Stimulated activated CD8-positive, alpha-beta memory T cell treated with anti-CD3 and anti-CD28 coated beads, Interleukin-4, amount 100 ng/mL, for 1 hour (primary cell): ENCODE measurements around the gene VOPP1.

Source experiments
- DNase-seq, 2 donors: peaks; one replicate each; pipeline ENCODE4 v3.0.0-alpha.2; 2020; ENCODE audit warnings: low read depth in 2 of 2, low spot score in 1 of 2

VOPP1 gene

DNA sequence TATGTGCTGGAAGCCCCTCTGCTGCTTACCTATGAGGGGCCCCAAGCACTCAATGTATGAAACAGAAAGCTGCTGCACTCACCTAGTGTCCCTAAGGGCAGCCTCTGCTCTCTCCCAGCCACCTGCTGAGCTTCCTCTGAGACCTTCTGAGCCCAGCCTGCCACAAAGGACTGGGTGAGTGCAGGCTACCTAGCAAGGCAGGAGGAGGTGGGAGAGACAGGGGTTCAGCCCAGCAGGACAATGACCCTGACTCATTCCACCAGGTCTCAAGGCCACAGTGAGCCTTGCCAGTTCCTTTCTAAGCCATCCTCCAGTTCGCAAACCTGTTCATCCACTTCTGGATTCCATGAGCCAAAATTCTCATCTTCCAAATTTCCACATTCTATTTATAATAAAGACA, 16.3 kb downstream of the VOPP1 start:
- no peak for DNase-seq

DNA sequence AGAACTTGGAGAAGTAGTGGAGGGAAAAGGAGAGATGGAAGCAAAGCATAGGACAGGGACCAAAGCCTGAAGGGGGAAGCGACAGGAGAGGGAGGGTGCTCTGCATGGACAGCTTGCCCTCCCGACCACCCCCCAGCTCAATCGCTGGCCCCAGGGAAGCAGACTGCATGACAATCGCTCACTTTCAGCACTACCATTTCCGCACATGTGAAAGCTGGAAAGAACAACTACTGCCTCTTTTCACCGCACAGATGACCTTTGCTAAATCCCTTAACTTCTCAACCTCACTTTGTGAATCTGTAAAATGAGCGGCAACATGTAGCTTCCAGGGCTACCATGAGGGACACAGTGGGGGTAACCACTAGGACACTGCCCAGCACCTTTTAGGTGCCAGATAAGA, 17.1 kb downstream of the VOPP1 start:
- DNase-seq: no peak

DNA sequence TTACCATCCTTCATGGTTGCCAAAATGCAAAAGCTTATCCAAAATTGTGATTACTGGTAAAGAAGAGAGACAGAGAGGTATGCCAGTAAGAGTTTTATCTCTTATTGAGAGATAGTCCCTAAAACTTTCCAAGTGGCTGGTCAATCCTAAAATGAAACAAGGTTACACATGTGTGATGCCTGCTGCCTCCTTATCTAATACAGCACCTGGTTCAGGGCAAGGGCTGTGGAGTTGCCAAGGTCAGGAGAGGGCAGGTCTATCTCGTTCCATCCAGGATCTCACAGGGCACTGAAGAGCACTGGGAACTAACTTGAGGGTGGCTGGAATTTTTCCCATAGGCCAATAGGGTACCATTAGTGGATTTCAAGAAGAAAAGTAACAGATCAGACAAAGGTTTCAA, 18.3 kb downstream of the VOPP1 start:
- no peak for DNase-seq

DNA sequence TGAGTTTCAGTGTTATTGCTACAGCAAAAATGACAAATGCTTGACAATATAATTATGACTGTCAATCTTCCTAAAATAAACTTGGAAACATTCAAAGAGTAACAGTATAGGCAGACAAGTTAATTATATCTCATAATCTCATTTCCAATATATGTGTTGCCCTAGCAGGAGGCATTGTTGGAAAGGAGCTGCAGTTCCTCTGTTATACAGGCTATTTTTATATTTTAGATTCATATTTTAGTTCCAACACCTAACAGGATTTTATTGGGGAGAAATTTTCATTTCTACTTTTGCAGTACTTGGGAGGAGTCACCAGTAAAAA, 19.3 kb downstream of the VOPP1 start:
- no peak for DNase-seq

DNA sequence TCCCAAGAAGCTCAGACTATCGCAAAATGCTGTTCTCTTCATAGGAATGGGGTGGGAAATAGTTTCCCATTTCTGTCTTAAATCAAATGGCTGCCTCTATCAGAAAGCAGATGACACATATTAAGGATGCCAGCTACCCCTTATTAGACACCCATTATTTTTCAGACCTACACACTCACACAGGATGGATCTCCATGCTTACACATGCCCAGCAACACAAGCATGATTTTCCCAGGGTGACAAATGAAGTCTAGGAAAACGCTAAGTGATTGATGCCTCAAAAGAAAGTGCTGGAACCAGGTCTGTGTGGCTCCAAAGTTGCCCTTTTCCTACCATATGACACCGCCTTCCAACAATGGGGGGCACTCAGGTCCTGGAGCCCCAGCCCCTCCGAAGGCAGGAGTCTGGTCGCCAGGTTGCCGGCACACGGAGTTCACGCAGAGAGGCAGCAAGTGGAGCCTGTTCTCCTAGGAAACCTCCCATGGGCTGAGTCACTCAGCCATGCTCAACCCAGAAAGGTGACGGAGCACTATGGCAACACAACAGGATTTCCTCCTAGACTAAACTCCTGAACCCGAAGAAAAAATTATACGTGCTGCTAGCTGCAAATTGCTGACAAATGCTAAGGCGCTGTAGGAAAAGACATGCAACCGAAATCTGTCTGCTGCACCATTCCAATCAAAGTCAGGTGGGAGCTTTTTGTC, 19.8 kb downstream of the VOPP1 start:
- DNase-seq: no peak

DNA sequence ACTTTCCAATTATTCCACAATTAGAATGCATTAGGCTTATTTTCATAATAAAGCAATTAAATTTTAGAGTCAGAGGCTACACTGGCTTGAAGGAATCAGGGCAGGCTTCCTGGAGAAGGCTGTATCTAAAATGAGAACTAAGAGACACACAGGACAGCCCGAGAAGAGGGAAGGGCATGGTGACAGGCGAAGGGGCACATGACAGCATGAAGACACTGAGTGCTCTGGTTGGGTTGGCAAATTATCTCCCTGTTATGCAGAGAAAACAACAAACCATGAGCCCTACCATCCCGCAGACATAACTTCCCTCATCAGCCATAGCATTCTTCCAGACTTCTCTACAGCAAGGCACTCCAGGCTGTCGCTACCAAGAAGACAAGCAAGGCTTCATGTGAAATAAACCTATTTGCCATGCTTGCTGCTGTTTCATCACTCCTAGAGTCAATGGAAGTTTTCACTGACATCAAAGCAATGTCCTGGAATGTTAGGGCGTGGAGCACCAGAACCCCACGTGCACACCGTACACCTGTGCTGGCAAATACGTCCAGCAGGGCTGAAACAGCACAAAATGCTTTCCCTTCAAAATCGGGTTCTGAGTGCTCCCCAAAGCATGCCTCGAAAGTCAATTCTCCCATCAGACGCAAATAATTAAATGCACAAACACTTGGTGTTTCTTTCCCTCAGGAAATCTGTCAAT, 21.3 kb downstream of the VOPP1 start:
- DNase-seq: no peak

DNA sequence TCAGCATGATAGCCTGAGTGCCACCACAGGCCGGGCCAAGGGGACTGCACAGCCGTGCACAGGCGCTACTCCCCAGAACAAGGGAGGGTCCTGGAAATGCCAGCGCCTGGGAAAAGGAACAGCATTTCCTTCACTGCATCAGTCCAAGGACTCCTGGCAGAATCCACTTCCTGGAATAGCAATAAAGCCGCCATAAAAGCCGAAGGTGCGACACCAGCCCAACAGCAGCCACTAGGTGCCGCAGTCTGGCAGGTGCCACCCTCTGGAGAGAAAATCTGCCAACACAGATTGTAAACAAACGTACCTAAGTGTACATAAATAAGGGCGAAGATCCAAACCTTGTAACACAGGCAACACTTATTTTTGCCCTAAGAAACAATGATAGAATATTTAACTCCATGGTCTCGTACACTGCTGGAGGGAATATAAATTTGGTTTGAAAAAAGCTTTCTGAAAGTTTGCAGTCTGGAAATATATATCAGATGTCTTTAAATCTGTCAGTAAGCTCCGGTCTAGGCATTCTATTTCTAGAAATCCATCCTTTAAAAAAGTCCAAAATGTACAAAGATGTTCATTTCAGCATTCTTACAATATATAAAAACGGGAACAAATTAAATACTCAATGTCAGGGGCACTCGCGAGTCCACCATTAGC, 22.2 kb downstream of the VOPP1 start:
- no peak for DNase-seq

DNA sequence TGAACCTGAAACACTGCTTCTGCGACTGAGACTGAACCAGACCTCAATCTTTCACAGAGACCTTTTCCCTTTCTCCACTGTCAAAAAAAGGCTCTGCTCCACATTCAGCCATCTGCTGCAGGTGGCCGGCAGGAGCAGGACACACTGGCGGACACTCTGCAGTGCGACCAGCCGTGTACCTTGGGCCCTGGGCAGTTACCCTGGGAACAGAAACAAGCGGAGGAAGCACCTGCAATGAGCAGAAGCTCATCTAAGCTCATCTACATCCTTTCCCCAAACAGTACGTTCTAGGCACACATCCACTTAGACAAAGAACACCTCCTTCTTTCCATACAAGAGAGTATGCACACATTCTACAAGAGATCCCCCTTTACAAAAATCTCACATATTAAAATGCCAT, 22.8 kb downstream of the VOPP1 start:
- DNase-seq: no peak

DNA sequence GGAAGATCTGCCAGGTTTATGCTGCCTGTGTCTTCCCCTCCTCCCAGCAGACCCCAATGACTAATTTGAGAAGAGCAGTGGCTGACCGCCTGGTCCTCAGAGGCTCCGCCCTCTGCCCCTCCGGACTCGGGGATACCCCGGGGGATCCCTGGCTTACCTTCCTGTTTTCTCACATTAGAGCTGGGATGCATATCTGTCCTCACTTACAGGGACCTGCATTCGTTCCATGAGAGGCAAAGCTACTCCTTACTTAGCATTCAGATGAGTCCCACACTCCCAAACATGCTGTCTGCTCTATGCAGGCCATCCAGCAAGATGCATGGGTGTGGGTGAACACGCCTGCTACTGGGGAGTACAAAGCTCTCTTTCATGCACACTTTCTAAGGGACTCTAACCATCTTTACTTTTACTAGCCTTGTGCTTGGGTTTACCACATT, 24.0 kb downstream of the VOPP1 start:
- DNase-seq: no peak

DNA sequence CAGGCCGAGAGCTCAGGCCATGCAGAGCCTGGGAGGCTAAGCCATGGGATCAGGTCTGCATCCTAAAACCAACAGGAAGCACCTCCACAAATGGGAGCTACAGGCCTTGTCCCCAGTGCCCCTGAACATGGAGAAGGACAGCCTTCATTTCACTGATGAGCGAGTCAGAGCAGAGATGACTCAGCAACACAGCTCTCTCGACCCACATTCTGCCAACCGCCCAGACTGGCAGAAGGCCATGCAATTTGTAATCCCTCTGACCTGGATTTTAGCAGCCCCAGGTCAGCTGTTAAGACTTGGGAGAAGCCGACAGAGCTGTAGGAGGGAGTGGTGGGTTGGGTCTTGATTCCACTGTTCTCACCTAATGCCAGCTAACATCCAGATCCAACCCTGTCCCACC, 25.5 kb downstream of the VOPP1 start:
- DNase-seq: no peak

DNA sequence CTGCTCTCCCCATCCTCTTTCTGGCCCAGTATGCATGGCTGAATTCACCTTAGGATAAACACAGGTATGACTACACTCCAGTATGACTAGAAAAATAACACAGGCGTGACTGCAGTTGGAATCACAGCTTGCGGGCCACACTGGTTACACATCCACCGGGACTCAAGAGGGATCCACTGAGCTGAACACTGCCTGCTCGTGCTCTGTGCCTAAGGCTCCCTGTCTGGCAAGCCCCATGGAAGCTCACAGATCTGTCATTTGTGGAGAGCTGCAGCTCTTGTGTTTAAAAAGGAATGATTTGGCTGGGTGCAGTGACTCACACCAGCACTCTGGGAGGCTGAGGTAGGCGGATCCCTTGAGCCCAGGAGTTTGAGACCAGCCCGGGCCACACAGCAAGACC, 26.8 kb downstream of the VOPP1 start:
- no peak for DNase-seq

DNA sequence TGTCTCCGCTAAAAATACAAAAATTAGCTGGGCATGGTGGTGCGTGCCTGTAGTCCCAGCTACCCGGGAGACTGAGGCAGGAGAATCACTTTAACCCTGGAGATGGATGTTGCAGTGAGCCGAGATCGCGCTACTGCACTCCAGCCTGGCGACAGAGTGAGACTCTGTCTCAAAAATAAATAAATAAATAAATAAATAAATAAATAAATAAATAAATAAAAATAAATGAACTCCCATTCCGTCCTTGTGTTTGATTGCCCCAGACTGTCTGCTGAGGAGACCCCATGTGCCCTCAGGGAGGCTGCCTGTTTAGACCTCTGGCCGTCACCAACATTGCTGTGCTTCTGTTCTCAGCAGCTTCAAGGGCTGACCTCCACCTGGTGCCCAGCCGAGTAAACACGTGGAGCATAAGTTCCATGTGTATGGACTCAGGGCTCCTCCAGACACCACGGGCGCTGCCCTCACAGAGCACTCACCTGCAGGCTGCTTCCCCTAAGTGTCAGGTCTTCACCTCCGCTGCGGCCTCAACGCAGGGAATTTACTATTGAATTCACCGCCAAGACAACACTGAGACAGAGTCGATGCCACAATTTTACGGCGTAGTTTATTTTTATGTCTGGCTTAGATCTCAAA, 32.0 kb downstream of the VOPP1 start:
- DNase-seq: no peak

DNA sequence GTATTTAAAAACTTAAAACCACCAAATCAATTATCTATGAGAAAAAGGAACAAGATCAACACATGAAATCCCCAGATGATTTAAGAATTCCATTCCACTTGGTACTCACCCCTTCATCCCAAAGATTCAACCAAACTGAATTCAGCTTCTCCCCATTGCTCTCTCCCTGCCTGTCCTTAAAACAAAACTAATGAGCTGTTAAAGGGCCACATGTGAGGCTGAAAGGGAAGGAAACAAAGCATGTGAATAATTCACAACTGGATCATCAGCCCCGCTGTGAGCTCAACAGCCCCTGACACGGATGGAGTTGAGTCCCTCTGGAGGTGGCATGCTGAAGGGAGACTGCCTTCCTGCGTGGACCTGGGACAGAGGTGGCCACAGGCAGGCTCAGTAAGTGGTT, 32.9 kb downstream of the VOPP1 start:
- DNase-seq: no peak

DNA sequence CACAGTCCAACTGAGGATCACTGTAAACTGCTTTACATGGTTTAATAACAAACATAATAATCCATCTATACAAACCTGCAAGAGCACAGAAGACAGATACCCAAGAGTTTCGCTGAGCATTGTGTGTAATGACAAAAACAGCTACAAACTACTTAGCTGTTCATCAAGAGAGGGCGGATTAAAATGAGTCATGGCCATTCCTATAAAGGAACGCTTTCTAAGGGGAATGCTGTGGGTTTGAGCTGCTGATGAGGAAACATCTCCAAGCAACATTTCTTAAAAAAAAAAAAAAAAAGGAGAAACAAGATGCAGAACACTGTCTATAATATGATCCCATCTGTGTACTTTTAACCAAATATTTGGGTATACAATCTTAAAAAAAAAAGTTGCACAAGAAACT, 33.8 kb downstream of the VOPP1 start:
- DNase-seq: no peak

DNA sequence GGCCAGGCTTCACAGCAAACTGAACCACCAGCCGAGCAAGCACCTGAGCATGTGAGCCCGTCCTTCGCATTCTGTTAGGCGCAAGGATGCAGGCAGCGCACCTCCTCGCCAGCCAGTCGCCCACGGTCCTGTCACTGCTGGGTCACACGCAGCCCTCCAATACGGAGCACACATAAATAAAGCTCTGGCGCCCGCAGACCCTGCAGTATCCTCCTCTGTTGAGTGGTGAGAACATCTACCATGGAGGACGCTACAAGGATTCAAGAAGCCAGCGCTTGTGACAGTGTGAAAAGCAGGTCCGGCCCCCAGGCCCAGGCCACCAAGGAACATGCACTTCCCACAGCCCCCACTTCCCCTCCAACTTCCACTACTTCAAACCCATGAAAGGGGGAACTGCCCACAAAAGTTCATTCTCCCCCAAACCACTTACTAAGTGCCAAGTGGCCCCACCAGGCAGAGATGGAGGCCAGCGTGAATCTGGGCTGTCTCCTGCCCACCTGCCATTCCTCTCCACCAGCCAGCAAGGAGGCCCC, 34.8 kb downstream of the VOPP1 start:
- DNase-seq: no peak

DNA sequence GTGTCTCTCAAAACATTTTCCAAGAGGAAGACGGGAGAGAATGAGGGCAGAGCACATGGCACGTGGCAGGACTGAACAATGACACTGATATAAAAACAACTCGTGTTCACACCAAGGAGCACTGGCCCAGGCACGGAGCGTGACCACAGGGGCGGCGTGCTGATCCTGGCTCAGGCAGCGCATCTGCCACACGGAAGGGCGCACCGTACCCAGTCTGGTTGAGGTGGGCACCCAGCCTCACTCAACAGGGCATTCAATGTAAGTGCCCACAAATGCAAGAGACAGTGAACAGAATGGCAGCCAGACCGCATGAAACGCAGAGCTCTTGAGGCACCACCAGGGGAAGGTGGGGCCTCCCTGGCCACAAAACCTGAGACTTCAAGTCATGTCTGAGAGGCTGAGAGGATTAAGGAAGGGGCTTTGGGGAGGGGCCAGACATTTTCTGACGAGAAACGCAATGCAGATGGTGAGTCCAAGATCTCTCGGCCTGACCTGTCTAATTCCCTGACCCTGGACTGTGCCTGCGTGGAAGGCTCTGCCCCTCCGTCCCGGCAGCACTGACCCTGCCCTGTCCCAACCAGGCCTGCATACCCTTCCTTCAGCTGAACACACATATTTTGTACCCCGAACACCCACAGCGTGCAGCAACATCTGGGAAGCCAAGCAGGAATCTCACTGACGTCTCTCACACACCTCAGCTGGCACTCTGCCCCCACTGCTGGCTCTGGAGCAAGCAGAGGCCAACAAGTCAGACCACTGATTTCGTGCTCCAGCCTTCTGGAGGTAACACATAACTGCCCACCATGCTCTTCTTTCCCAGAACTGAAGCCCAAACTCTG, 35.5 kb downstream of the VOPP1 start:
- no peak for DNase-seq

DNA sequence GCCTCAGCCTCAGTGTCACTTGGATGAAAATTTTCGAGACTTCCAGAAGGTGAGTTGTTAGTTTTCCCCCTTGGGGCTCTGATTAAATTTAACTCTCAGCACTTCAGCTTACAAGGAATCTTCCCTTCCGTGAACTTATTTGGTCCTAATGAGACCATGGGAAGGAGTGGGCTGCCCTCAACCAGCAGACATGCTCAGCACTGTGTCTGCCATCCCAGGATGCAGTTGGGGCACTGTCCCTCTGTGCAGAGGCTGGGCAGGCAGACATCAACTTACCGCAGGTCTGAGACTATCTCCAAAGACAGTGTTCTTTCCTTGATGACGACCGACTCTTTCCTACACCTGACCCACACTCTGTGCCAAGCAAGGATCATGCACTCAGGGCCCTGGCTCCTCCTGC, 36.7 kb downstream of the VOPP1 start:
- no peak for DNase-seq

DNA sequence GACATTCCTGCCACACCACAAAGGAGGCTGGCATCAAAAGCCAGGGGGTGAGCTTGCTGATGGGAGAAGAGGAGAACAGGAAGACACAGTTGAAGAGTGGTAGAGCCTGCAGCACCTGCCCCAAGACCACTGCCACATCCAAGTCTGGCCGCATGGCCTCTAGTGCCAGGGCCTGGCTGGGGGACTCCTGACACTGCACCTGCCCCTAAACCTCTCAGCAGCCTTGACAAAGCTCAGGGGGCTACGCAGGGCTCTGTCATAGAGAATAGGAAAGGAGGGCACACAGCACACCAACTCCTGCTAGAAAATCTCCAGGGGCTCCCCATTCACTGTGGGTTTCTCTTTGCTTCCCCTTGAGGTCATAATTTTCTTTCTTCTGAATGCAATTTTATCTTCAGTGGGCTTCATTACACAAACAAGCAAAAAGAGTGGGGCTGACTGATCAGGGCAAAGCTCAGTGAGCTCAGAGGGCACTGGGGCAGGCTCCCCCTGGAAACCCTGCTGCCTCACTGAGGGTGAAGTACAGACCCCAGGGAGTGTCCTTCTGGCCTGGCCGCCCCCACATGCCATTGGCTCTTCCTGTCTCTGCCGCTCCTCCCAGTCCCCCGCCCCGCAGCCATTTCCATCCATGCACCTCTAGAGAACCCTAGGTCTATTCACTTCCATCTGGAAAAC, 37.2 kb downstream of the VOPP1 start:
- DNase-seq: no peak

DNA sequence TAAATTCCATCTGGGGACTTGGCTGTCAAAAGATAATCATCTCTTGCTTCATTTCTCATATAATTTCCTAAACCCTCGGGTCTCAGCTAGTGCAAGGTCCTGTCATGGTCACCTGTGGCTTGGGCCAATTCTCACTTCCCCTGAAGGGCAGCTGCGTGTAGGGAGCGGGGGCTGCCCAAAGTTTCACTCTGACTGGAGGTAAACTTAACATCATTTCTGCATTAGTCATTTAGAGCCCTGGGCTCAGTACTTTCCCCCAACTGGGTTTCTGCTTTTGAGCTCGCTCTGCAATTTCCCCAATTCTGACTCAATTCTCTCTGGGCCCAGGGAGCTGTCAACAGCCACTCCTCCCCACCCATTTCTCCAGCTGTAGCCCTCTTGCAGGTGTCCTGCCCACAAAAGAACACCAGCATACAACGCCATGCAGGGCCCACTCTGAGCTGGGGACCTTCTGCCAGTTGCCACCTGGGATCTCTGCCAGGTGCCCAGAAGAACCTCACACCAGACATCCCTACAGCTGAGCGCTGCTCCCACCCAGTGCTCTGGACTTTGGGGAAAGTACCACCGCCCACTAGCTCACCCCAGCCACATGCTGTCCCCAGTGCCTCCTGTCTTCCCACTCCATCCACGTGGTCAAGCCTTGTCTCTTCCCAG, 37.9 kb downstream of the VOPP1 start:
- peak; percentile 11 for DNase-seq

DNA sequence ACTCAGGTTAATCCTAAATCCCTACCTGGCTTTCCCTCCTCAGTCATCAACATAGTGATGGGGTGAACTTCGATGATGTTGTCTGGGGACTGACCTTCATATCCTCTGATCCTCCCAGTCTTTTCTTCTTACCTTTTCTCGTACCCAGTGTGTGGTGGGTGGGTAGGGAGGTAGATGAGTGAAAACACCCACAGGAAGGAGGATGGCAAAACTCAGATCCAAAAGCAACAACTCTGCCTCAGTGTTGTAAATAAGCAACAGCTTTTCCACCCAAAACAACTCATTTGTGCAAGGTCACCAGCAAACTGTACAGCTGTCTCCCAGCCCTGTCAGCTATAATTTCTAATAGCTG, 38.6 kb downstream of the VOPP1 start:
- DNase-seq: no peak
